ENCODE measurements around the gene HNRNPUL1. TPM values are rescaled to one million over a fixed set of nuclear protein-coding genes. Genes with fewer than 3 reads are reported as not detected.

Gene HNRNPUL1
- total and polyA plus RNA-seq, 2 donors (not counting 1 experiment from before 2014, with no cell fraction given): 60.7 to 273 TPM

GRCh38 chr19:41264581-41265394 is 616 bp downstream of the HNRNPUL1 start:
- Mint-ChIP-seq H3K4me3 (peak overlapping the region; percentile 98), H3K27ac (peak overlapping the region; percentile 100), H3K4me1 (peaks cover 36% of the 10 kb centered on the region), H3K9me3 (ENCODE audit: insufficient read depth) (no peaks in the 10 kb centered on the region), H3K27me3 (no peaks in the 10 kb centered on the region)
- WGBS (ENCODE audit: insufficient coverage): under 1% methylated on average over 75 of the region's 75 CpGs
- DNase-seq: no peak
- H4K20me1 ChIP-seq (ENCODE audit: control insufficient read depth, insufficient read depth, low read length, poor library complexity, severe bottlenecking): peaks cover 33% of the 10 kb centered on the region
- peak overlapping the region; percentile 81 for H2AFZ ChIP-seq (ENCODE audit: insufficient read depth, low read depth, low read length, poor library complexity, severe bottlenecking)
- H3K4me3 ChIP-seq (ENCODE audit: control extremely low read depth in 1 of 5, extremely low read depth in 1 of 5, insufficient read depth in 1 of 5, low read depth in 2 of 5, low read length in 4 of 5): peak overlapping the region; percentile 43 to 95 (median 87)
- intact Hi-C loops (cut with micrococcal nuclease): loop anchor here (1.0 to 10.0 kb wide), 12 partner anchors 33 to 1922 kb away; partner anchors contain the start of genes ACTMAP, AKT2, BCKDHA and BLVRB
- ChIA-PET CTCF (interaction anchor here (0.9 to 7.9 kb wide), 13 partner anchors 28 to 305 kb away, joined by 3 to 67 read pairs (median 7); partner anchors contain the start of genes B9D2 and CCDC97), POLR2A (interaction anchor here (0.5 to 3.7 kb wide), 19 partner anchors 24 to 694 kb away, joined by 3 to 46 read pairs (median 5); partner anchors contain the start of genes B9D2, CCDC97, RAB4B and RPS19)
- TF ChIP-seq CTCF (IDR thresholded peaks at IDR 0.05): no peak
- TF ChIP-seq EZH2 (IDR thresholded peaks at IDR 0.05; ENCODE audit: borderline replicate concordance, insufficient read depth, low read depth, low read length, poor library complexity, severe bottlenecking): no peak
- peak overlapping the region; percentile 96 to 97 for H3K27ac ChIP-seq (ENCODE audit: low read length in 2 of 2)
- H3K9ac ChIP-seq (ENCODE audit: low read length): peak overlapping the region; percentile 94
- no peaks in the 10 kb centered on the region for H3K9me3 ChIP-seq (ENCODE audit: control extremely low read depth in 1 of 3, control insufficient read depth in 2 of 3, insufficient read depth in 1 of 3, low read length in 2 of 3)
- H3K4me1 ChIP-seq (ENCODE audit: control insufficient read depth in 2 of 2, insufficient read depth in 2 of 2, low read length in 2 of 2): peaks cover 24 to 38% of the 10 kb centered on the region in 2 donors
- H3K4me2 ChIP-seq (replicated peaks; ENCODE audit: low read depth, low read length, poor library complexity, severe bottlenecking): peak overlapping the region; percentile 95
- peaks cover 0 to 30% of the 10 kb centered on the region in 2 experiments for H3K36me3 ChIP-seq (replicated peaks in 1 of 2; ENCODE audit: control extremely low read depth in 1 of 2, control insufficient read depth in 1 of 2, extremely low read depth in 1 of 2, insufficient read depth in 2 of 2, low read length in 1 of 2)
- no peak for ATAC-seq (ENCODE audit: low read depth)
- no peaks in the 10 kb centered on the region for H3K27me3 ChIP-seq (replicated peaks in 1 of 4; ENCODE audit: control extremely low read depth in 1 of 4, control insufficient read depth in 3 of 4, insufficient read depth in 4 of 4, low read length in 3 of 4)
- peaks cover 55% of the 10 kb centered on the region for H3K79me2 ChIP-seq (ENCODE audit: control insufficient read depth, insufficient read depth, low read length)

Measured in B cell (primary cell).